Stimulated activated CD8-positive, alpha-beta memory T cell treated with anti-CD3 and anti-CD28 coated beads, Interleukin-2, amount 100 ng/mL, for 48 hours (primary cell): ENCODE data around the gene OGFOD3.
"Not testable (repeated sequence)": the region's sequence is repeated elsewhere in the genome, so short reads cannot be mapped to it uniquely, and the experiment has no call there.

Experiments used
- DNase-seq, 2 donors: peaks; one replicate each; pipeline ENCODE4 v3.0.0-alpha.2; 2020; ENCODE audit warnings: low read depth in 2 of 2

Gene OGFOD3

DNA sequence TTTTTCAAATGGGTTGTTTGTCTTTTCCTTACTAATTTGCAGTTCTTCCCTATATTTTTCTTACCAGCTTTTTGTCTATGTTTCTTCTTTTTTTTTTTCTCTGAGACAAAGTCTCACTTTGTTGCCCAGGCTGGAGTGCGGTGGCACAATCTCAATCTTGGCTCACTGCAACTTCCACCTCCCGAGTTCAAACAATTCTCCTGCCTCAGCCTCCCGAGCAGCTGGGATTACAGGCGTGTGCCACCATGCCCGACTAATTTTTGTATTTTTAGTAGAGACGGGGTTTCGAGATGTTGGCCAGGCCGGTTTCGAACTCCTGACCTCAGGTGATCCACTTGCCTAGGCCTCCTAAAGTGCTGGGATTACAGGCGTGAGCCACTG, 45.3 kb downstream of the OGFOD3 start:
- not testable (repeated sequence) for DNase-seq

DNA sequence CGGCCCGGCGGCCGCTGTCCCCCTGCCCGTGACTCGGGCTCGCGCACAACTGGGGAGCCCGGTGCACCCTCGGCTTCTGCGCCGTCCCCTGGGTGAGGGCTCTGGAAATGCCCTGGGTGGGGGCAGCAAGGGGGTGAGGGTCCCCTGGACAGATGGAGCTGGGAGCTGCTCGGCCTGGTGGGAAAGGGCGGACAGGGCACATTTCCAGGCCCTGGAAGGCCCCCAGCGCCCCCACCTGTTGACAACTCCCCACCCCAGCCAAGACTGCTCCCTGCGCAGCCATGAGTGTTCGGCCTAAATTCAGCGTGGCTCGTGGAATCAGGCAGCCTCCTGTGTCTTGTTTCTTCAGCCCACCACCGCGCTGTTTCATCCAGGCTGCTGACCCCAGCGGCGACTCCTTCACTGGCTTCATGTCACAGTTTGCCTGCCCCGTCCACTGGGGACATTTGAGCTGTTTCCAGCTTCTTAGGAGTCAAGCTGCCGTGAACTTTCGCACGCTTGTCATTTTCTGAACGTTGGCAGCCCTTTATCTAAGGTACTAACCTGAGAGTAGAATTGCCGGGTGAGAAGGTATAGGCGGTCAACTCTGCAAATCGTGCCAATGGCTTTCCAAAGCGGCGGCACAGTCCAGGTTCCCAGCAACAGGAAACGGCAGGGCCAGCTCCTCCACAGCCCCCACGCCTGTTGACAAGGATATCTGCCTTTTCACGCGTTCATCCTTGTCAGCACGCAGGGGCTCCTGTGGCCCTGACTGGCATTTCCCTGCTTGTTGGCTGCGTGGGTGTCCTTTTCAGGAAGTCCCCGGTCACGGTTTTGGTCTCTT, 45.9 kb downstream of the OGFOD3 start:
- no peak for DNase-seq

DNA sequence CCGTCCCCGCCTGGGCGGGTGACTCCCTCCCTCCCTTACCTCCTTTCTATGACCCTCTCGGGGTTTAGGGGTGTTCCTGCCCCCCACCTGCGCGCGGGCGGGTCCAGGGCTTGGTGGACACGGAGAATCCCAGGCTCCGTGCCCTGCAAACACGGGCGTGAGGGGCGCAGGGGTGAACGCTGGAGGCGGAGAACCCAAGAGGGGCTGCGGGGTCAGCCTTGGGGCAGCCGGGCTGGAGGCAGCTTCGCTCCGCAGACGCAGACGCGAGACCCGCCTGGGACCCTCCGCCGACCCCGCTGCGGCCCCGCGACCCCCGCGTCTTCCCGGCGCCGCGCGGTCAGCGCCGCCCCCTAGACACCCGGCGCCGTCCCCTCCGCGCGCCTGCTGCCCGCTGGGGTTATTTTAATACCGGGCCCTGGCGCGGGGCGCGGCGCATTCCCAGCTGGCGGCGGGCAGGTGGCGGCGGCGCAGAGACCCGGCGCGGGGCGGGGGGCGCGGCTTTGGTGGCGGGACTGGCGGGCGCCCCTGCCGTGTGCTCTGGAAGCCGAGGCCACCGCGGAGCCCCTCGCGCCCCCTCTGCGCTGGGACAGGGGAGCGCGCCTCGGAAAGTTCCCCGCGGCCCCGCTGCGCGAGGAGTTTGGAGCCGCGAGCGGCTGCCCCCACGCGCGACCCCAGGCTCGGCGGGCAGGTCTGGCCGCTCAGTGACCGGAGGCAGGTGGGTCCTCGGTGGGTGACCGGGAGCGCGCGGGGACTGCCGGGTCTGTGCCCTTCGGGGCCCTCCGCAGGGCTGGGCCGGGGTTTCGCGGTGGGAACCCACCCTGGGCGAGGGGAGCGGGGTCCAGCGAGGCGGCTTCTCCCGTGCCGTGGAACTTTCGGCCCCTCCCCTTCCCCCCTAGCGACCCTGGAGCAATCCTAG, 46.8 kb downstream of the OGFOD3 start, which contains the start of gene UTS2R:
UTS2R (plus strand) TSS at position 433 of the 916 bp plus-strand sequence. CDS start 2,560 bp downstream, outside the sequence.
- no peak for DNase-seq

DNA sequence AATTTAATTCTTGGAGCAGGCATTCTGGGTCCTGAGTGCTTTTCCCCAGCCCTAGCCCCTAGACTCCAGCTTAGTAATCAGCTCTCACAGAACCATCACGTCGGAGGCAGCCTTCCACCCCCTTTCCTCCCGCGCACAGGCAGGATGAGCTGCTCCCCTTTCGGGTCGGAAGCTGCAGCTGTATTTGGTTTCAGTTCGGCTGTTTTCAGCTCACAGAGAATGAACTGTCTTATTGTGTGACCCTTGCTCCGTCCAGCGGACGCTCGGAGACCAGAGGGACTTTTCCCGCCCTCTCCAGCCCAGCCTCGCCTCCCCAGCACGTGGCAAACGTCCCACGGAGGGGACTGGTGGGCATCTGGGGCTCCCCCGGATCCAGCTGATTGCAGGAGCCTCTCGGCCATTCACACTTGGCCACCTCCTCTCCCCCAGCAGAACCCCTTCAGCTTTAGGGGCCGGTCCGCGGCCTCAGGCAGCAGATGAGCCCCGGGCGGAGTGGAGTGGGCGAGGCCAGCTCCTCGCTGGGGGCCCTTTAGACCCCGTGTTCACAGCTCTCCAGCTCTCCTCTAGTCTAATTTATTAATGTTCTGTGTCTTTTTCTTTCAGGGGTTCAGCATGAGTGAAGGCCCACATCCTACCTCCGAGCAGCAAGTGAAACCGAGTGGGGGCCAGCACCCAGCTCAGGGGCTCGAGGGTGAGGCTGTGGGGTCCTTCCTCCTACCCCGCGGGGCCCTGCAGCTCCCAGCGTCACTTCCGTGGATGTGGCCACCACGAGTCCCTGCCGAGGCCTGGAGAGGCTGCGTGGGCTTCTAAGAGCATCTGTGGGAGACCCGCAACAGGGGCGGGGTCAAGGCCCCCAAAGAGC, 47.7 kb downstream of the OGFOD3 start:
- no peak for DNase-seq

DNA sequence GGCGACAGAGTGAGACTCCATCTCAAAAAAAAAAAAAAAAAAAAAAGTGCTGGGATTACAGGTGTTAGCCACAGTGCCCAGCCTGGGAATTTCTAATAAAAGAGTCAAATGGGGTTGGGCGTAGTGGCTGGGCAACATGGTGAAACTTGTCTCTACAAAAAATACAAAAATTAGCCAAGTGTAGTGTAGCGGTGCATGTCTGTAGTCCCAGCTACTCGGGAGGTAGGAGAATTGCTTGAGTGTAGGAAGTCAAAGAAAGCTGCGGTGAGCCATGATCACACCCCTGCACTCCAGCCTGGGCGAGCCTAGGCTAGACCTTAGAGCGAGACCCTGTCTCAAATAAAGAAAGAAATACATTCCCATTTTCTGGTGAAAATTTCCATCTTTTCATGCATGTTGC, 49.2 kb downstream of the OGFOD3 start:
- no peak for DNase-seq

DNA sequence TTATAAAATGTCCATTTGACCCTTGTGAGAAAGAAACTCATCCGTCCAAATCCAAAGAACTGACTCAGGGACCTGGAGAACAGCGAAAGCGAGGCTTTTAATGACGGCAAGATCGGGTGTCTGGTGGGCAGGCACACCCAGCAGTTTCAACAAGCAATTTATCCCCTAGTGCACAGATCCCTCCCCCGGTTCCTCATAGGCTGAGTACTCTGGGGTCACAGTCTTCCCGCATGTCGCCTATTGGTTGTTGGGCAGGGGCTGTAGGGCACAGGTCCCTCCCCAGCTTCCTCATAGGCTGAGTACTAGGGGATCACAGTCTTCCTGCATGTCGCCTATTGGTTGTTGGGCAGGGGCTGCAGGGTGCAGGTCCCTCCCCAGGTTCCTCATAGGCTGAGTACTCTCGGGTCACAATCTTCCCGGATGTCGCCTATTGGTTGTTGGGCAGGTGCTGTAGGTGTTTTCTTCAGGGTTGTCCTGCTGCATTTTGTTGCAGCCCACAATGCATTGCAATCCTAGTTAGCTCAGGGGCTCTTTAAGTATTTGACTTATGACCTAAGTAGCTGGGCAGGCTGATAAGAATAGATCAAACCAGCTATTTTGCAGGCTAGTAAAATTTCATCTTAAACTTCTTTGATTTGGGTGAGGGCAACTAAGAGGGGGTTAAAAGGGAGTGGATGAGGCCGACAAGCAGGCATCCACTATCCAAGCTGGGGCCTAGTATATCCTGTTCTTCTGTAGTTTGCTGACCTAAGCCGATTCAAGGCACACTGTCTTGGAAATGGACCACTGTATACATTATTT, 50.5 kb downstream of the OGFOD3 start:
- DNase-seq, result no peak

DNA sequence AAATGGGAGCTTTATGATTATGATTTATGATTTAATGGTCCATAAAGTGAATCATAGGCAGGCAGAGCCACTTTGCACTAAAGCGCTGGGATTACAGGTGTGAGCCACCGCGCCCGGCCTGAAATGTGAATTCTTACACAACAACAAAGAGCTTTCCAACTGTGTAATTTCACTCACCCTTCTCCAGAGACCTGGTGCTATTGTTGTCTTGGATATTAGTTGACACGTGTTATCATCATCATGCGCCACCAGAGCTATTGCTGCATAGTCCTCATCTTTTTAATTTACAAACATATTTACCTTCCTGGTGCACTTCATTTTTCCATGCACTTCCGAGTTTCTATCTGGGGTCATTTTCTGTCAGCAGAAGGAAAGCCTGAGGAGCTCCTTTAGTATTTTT, 51.6 kb downstream of the OGFOD3 start:
- DNase-seq, result no peak

DNA sequence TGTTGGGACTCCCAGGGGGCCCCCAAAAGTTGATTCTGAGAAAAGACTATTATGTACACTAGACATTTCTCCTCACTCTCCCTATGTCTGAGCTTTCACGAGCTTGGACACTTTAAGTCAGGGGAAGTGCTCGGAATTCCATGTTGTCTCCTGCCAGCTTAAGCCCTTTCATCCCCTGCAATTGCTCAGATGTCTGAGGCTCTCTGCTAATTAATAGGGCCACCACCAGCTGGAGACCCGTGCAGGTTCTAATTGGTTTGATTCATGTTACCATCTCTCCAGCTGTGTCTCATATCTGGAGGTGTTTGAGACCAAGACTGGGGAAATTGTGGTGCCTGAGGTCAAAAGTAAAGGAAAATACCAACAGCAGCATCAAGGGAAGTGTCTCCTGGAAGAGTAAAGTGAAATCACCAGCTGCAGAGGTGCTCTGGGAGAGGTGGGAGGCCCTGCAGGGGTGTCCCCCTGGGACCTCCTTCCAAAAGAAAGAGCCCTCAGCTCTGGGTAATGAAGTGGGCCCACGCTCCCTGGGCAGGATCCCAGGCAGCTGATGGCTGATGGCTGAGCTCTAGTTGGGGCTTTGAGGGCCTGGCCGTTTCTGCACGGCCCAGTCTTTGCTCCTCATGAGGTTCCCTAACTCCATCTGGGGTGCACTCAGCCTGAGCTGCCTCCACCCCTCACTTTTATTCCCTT, 52.6 kb downstream of the OGFOD3 start:
- DNase-seq, result no peak

DNA sequence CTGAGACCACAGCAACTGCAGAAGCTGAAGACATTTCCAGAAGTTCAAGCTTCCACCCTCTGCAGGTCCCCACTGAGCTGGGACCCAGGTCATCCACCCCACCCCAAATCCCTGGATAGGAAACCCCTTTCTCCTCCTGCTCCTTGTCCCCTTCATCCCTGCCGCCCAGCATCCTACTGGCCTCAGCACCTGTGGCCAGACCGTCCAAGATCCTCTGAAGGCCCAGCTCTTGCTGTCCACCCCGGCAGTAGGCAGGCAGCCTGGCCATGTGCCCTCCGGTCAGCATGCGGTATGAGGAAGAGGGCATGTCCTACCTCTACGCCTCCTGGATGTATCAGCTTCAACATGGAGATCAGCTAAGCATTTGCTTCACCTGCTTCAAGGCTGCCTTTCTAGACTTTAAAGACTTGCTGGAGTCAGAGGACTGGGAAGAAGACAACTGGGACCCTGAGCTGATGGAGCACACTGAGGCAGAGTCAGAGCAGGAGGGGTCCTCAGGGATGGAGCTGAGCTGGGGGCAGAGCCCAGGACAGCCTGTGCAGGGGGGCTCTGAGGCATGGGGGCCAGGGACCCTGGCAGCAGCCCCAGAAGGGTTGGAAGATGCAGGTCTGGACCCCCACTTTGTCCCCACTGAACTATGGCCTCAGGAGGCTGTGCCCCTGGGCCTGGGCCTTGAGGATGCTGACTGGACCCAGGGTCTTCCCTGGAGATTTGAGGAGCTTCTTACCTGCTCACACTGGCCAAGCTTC, 56.3 kb downstream of the OGFOD3 start:
- DNase-seq, result no peak

DNA sequence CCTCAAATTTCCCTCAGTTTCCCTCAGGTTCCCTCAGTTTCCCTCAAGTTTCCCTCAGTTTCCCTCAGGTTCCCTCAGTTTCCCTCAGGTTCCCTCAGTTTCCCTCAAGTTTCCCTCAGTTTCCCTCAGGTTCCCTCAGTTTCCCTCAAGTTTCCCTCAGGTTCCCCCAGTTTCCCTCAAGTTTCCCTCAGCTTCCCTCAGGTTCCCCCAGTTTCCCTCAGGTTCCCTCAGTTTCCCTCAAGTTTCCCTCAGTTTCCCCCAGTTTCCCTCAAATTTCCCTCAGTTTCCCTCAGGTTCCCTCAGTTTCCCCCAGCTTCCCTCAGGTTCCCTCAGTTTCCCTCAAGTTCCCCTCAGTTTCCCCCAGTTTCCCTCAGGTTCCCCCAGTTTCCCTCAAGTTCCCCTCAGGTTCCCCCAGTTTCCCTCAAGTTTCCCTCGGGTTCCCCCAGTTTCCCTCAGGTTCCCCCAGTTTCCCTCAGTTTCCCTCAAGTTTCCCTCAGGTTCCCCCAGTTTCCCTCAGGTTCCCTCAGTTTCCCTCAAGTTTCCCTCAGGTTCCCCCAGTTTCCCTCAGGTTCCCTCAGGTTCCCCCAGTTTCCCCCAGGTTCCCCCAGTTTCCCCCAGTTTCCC, 58.8 kb downstream of the OGFOD3 start:
- not testable (repeated sequence) for DNase-seq

DNA sequence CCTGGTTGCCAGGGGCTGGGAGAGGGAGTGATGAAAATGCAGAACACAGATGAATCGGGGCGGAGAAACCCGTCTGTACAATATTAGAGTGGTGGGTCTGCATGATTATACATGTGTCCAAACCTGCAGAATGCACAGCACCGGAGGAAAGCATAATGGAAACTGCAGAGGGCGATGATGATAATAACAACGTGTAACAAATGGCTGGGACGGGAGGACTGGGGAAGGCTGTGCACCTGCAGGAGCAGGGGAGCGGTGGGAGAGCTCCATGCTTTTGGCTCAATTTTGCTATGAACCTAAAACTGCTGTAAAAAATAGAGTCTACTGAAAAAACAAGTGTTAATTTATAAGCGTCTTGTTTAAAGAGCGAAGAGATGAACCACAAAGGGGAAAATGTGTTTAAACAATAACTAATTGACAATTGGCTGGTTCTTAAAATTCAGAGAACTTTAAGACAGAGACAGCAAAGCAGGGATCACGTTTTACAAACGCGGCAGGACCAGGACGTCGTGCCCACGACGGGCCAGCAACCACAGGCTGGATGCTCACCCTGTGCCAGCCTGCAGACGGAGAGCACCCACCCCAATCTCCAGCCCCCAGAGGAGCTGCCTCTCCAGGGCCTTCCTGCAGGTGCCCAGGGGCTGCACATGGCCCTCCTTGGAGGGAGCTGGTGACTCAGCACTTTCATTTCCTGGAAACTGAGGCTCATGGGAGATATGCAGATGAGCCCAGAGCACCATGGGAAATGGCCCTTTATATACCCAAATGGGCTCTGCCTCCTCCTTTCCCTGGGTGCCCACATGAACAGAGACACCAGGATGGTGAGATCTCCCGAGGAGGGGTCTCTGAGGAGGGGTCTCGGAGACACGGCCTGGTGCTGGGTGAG, 59.7 kb downstream of the OGFOD3 start, which contains the start of gene TEX19:
TEX19 (plus strand) TSS at position 783 of the 886 bp plus-strand sequence. CDS start 2,904 bp downstream, outside the sequence.
- DNase-seq, result no peak

DNA sequence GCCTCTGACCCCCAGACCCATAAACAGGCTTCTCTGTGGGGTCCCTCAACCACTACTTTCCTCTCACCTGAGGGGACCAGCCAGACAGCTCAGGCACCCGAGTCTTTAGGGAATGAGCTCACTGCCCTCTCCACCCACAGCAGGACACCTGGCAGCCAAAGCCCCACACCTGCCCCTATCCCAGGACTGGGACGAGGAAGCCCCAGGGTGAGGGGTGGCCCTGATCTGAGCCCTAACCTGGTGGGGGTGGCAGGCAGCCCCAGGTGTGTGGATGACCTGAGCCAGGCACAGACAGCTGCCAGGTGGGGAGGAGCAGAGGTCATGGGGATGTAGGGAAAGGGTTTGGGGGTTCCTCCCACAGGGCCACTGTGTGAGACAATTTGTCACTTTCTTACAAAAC, 61.0 kb downstream of the OGFOD3 start:
- DNase-seq, result no peak

DNA sequence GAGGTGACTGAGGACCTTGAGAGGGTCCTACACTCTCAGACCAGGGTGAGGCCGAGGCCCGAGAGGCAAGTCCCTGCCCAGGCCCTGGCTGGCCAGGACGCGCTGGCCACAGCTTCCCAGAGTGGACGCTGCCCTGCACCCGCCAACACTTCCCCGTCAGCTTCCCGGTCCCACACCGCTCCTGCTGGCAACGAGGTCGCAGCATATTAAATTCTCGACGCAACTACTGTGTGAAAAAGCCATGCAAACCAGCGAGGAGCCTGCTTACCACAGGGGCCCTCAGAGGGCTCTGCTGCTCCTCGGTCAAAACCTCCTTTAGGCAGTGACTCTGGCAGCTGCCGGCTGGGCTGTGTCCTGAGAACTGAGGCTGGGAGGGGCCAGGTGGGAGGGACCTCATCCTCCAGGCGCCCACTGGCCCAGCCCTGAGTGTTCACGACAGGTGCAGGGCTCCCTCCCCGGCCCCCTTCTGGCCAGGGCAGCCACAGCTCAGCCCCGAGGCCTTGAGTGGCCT, 61.5 kb downstream of the OGFOD3 start:
- no peak for DNase-seq

DNA sequence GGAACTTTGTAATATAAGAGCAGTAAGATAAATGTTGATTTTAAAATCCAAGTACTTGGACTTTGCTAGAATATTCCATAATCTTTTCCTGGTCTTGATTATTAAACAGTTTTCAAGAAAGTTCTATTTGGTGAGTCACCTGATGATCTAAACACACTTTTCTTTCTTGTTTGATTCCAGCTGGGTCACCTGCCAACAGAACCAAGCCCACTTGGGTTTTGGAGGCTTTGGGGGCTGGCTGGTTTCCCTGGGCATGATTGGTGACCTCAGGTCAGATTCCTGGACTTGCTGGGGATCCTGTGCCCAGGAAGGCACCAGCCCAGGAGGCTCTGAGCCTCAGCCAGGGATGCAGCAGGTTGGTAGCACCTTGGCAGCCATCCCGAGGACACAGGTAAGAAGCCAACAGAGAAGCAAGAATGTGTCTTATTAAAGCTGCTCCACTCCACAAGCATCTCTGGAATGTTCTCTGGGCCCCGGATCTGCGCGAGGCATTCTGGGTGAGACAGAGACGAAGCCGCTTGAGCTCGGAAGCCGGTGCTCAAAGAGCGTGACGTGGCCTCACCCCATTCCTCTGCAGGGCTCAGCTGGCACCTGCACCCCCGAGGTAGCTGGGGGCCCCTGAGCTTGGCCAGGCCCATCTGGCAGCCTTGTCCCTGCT, 62.5 kb downstream of the OGFOD3 start:
- no peak for DNase-seq

DNA sequence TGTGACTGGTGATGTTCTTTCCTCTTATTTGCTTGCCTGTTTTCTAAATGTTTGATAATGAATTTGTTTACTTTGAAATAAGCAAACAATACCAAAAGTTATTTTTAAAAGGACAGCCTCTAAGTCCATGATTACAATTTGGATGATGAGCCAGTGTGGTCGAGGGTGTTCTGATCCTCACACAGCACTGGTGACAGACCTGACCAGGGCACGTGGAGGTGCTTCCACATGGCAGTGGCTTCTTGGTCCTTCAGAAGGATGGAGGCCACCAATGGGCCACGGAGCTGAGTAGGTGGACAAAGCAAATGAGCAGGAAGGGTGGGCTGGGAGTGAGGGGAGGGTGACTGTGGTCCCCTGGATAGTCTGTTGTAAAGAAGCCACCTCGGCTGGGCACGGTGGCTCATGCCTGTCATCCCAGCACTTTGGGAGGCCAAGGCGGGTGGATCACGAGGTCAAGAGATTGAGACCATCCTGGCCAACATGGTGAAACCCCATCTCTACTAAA, 63.5 kb downstream of the OGFOD3 start:
- DNase-seq, result no peak

DNA sequence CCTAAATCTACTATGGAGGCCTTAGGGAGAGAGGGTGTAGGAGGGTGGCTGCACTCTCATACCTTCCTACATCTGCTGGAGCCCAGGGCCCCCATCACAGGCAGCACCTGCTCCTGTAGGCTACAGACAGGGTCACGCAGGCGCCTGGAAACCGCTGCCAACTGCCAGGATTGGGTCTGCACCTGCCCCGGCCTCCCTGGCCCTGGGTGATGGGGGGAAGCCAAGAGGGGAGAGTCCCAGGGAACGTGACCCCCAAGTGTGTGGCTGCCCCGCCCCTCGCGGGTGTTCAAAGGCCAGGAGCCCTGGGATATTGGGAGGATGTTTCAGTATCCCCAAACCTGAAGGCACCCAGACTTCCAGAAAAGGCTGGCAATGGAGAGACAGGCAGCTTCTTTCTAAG, 64.9 kb downstream of the OGFOD3 start:
- no peak for DNase-seq
